PFSK-1 (cell line): ENCODE data around the gene KRTAP4-16.
"Not testable (repeated sequence)": the region's sequence is repeated elsewhere in the genome, so short reads cannot be mapped to it uniquely, and the experiment has no call there.

Experiments used
- FOXP2 ChIP-seq: optimal IDR thresholded peaks from 2 replicates; pipeline ENCODE3; 2011; ENCODE audit warnings: borderline replicate concordance, control low read depth, inconsistent platforms; ENCODE audit not compliant: insufficient read depth; ENCODE audit errors: extremely low read length, extremely low read depth
- POLR2AphosphoS5 ChIP-seq: IDR thresholded peaks from 2 replicates; pipeline ENCODE4 v1.6.1; 2012; ENCODE audit warnings: low read depth, mild to moderate bottlenecking, control low read depth, low read length, moderate library complexity
- SIN3A ChIP-seq: IDR thresholded peaks from 2 replicates; pipeline ENCODE4 v1.6.1; 2012; ENCODE audit warnings: mild to moderate bottlenecking, low read length, moderate library complexity, borderline replicate concordance; ENCODE audit not compliant: insufficient read depth
- TAF1 ChIP-seq: IDR thresholded peaks from 2 replicates; pipeline ENCODE4 v1.6.1; 2012; ENCODE audit warnings: low read length, control low read depth, borderline replicate concordance; ENCODE audit not compliant: insufficient read depth
- TF ChIP-seq, protein P1 (sequence below), 2 experiments: IDR thresholded peaks; 2 replicates each; pipeline versions ENCODE4 v1.6.1 to v1.8.0; 2011 to 2012; ENCODE audit warnings: low read depth in 2 of 2, low read length in 2 of 2, control low read depth in 1 of 2, inconsistent platforms in 1 of 2, mild to moderate bottlenecking in 1 of 2, moderate library complexity in 1 of 2; ENCODE audit not compliant: insufficient read depth in 1 of 2

Gene KRTAP4-16

DNA sequence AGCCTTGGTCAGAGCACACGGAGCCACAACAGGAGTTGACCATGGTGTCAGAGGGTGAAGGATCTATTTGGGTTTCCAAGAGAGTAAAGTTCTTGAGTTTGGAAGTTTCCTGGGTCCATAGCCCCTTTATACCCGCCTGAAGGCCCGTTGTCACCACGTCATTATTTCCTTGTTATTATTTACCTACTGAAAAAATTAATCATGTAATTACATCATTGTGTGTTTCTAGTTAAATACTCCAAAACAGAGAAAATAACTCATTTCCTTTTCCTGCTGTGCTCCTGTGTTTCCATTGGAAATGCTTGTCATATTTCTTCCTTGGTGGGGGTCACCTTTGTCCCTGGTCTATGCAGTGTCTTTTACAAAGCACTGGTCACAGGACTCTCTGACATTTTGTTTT lies 4.0 kb downstream of the KRTAP4-16 start, which contains the start of gene KRTAP4-8:
Gene KRTAP4-8 (minus strand): TSS at position 101 of the 400 bp plus-strand sequence. CDS start 58 bp downstream, at position 43.
- TF ChIP-seq SIN3A (no peak), TAF1 (no peak), POLR2AphosphoS5 (no peak), FOXP2 (no peak)
- TF ChIP-seq, protein P1, sequence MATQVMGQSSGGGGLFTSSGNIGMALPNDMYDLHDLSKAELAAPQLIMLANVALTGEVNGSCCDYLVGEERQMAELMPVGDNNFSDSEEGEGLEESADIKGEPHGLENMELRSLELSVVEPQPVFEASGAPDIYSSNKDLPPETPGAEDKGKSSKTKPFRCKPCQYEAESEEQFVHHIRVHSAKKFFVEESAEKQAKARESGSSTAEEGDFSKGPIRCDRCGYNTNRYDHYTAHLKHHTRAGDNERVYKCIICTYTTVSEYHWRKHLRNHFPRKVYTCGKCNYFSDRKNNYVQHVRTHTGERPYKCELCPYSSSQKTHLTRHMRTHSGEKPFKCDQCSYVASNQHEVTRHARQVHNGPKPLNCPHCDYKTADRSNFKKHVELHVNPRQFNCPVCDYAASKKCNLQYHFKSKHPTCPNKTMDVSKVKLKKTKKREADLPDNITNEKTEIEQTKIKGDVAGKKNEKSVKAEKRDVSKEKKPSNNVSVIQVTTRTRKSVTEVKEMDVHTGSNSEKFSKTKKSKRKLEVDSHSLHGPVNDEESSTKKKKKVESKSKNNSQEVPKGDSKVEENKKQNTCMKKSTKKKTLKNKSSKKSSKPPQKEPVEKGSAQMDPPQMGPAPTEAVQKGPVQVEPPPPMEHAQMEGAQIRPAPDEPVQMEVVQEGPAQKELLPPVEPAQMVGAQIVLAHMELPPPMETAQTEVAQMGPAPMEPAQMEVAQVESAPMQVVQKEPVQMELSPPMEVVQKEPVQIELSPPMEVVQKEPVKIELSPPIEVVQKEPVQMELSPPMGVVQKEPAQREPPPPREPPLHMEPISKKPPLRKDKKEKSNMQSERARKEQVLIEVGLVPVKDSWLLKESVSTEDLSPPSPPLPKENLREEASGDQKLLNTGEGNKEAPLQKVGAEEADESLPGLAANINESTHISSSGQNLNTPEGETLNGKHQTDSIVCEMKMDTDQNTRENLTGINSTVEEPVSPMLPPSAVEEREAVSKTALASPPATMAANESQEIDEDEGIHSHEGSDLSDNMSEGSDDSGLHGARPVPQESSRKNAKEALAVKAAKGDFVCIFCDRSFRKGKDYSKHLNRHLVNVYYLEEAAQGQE (IDR thresholded peaks at IDR 0.05; ENCODE audit: insufficient read depth in 1 of 2, low read depth in 2 of 2, low read length in 2 of 2): no peak

DNA sequence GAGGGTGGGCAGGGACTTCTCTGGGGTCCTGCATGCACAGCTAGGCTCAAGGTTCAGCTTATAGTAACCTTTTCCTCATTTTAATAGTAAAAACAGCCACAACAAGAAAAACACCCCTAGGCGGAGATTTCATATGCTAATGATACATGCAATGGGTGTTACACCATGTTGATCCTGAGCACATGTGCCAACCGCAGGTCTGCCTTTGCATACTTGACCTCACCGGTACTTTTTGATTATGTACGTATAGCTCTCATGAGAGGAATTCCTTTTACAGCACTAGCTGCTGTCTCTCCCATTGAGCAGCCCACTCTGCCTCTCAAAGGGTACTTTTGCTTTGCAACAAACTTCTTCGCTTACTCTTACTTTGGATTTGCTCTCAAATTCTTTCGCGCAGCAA lies 6.0 kb downstream of the KRTAP4-16 start:
- TF ChIP-seq, protein P1 (IDR thresholded peaks at IDR 0.05; ENCODE audit: insufficient read depth in 1 of 2, low read depth in 2 of 2, low read length in 2 of 2): no peak
- TF ChIP-seq FOXP2 (no peak), TAF1 (no peak)

GRCh38 chr17:41084100-41084856 lies 17.7 kb downstream of the KRTAP4-16 start, which contains the start of gene KRTAP4-7:
TSS of gene KRTAP4-7 (plus strand) at chr17:41084150. CDS start at chr17:41084207, 57 bp downstream.
- not testable (repeated sequence) for TF ChIP-seq TAF1, FOXP2
- TF ChIP-seq, protein P1 (IDR thresholded peaks at IDR 0.05; ENCODE audit: insufficient read depth in 1 of 2, low read depth in 2 of 2, low read length in 2 of 2): not testable (repeated sequence)

- TF ChIP-seq, protein P1 (IDR thresholded peaks at IDR 0.05; ENCODE audit: insufficient read depth in 1 of 2, low read depth in 2 of 2, low read length in 2 of 2): no peak
- TF ChIP-seq TAF1 (no peak), FOXP2 (no peak), SIN3A (no peak), POLR2AphosphoS5 (no peak)
Observed at GRCh38 chr17:41082626-41083025, 19.4 kb downstream of the KRTAP4-16 start.
